ENCODE measurements around the gene CARD14.
A peak's percentile ranks its signal among the peaks of the same experiment; 100 is the strongest.
"Not testable (repeated sequence)": the region's sequence is repeated elsewhere in the genome, so short reads cannot be mapped to it uniquely, and the experiment has no call there.

CARD14 gene

GRCh38 chr17:80251966-80252365 lies 82.1 kb downstream of the CARD14 start:
- TF ChIP-seq TAF1 (IDR thresholded peaks at IDR 0.05; ENCODE audit: borderline replicate concordance, low read depth, low read length) (no peak), POLR2A (IDR thresholded peaks at IDR 0.05; ENCODE audit: low read depth, low read length) (no peak), POLR2AphosphoS5 (IDR thresholded peaks at IDR 0.05; ENCODE audit: low read depth, low read length) (no peak)
- FAIRE-seq (no peak), DNase-seq (ENCODE audit: insufficient read length) (no peak)

- TF ChIP-seq TAF1 (IDR thresholded peaks at IDR 0.05; ENCODE audit: borderline replicate concordance, low read depth, low read length) (no peak), POLR2AphosphoS5 (IDR thresholded peaks at IDR 0.05; ENCODE audit: low read depth, low read length) (no peak), POLR2A (IDR thresholded peaks at IDR 0.05; ENCODE audit: low read depth, low read length) (no peak)
- FAIRE-seq (no peak), DNase-seq (ENCODE audit: insufficient read length) (peak; percentile 79)
Measured at GRCh38 chr17:80252871-80253270, 83.0 kb downstream of the CARD14 start.

DNA sequence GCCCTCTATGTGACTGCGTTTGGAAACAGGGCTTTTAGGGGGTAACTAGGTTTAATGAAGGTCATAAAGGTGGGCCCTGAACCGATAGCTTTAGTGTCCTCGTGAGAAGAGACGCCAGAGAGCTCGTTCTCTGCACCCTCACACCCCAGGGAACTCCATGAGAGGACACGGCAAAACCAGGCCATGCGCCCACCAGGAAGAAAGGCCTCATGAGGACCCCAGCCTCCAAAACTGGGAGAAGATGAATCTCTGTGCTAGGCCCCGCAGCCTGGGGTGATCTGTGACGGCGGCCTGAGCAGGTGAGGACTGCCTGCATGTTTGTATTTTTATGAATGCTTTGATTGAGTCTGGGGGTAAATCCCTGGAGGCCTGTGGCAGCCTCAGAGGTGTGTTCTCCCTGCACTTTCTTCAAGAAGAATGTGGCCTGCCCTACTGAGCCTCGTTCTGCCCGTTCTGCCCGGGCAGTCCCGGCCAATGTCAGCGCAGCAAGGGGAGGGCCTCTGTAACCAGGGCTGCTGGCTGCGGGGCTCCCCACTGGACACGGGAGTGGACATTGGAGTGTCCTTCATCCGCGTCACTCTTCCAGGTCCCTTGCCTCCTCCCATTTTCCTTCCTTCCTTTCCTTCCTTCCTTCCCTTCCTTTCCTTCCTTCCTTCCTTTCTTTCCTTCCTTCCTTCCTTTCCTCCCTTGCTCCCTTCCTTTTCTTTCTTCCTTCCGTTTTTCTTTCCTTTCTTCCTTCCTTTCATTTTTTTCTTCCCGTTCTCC lies 84.0 kb downstream of the CARD14 start:
- DNase-seq (ENCODE audit: insufficient read length) (no peak), FAIRE-seq (no peak)
- TF ChIP-seq TAF1 (IDR thresholded peaks at IDR 0.05; ENCODE audit: borderline replicate concordance, low read depth, low read length) (no peak), POLR2AphosphoS5 (IDR thresholded peaks at IDR 0.05; ENCODE audit: low read depth, low read length) (no peak), POLR2A (IDR thresholded peaks at IDR 0.05; ENCODE audit: low read depth, low read length) (no peak)

- DNase-seq (ENCODE audit: insufficient read length) (no peak), FAIRE-seq (peak; percentile 87)
- TF ChIP-seq TAF1 (IDR thresholded peaks at IDR 0.05; ENCODE audit: borderline replicate concordance, low read depth, low read length) (no peak), POLR2A (IDR thresholded peaks at IDR 0.05; ENCODE audit: low read depth, low read length) (0 out of 2 replicates have a peak, but pooled peaks have one; percentile 26)
Measured at GRCh38 chr17:80254396-80255251, 84.8 kb downstream of the CARD14 start.

DNA sequence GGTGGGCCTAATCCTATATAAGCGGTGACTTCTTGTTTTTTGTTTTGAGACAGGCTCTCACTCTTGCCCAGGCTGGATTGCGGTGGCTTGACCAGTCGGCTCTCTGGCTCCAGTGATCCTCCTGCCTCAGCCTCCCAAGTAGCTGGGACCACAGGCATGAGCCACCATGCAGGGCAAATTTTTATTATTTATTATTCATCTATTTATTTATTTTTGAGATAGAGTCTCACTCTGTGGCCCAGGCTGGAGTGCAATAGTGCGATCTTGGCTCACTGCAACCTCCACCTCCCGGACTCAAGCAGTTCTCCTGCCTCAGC lies 86.2 kb downstream of the CARD14 start:
- FAIRE-seq (no peak), DNase-seq (ENCODE audit: insufficient read length) (no peak)
- TF ChIP-seq TAF1 (IDR thresholded peaks at IDR 0.05; ENCODE audit: borderline replicate concordance, low read depth, low read length) (no peak), POLR2AphosphoS5 (IDR thresholded peaks at IDR 0.05; ENCODE audit: low read depth, low read length) (no peak), POLR2A (IDR thresholded peaks at IDR 0.05; ENCODE audit: low read depth, low read length) (no peak)

DNA sequence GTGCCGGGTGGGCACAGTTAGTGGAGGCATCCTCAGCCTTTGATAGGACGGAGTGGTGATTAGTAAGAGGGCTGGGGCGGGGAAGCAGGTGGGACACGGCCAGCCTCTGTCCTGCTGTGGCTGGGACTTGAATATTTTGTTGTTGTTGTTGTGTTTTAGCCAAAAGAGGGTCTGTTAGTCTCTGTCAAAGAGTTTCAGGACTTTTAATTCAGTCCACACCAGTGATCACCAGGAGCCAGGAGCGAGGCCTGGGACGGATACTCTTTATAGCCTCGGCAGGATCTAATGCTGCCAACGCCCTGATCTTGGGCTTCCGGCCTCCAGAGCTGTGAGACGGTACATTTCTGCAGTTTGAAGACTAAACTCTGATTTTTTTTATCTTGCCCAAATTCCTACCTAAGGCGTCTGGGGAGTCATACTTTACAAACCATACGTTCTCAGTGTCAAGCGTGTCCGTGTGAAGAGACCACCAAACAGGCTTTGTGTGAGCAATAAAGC lies 87.9 kb downstream of the CARD14 start:
- TF ChIP-seq POLR2AphosphoS5 (IDR thresholded peaks at IDR 0.05; ENCODE audit: low read depth, low read length), result no peak
- TF ChIP-seq POLR2A (IDR thresholded peaks at IDR 0.05; ENCODE audit: low read depth, low read length), result no peak
- TF ChIP-seq TAF1 (IDR thresholded peaks at IDR 0.05; ENCODE audit: borderline replicate concordance, low read depth, low read length), result no peak
- DNase-seq (ENCODE audit: insufficient read length), result no peak
- FAIRE-seq, result no peak

DNA sequence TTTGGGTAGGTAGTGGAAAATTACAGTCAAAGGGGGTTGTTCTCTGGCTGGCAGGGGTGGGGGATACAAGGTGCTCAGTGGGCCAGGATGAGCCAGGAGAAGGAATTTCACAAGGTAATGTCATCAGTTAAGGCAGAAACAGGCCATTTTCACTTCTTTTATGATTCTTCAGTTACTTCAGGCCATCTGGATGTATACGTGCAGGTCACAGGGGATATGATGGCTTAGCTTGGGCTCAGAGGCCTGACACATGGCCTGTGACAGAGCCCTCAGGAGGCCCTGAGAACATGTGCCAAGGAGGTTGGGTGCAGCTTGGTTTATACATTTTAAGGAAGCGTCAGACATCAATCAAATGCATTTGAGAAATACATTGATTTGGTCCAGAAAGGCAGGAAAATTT lies 88.5 kb downstream of the CARD14 start:
- FAIRE-seq; DNase-seq (ENCODE audit: insufficient read length): not testable (repeated sequence)
